Measurements from ENCODE around the gene CKS2.
"Not testable (repeated sequence)": the region's sequence is repeated elsewhere in the genome, so short reads cannot be mapped to it uniquely, and the experiment has no call there.

The CKS2 gene

DNA sequence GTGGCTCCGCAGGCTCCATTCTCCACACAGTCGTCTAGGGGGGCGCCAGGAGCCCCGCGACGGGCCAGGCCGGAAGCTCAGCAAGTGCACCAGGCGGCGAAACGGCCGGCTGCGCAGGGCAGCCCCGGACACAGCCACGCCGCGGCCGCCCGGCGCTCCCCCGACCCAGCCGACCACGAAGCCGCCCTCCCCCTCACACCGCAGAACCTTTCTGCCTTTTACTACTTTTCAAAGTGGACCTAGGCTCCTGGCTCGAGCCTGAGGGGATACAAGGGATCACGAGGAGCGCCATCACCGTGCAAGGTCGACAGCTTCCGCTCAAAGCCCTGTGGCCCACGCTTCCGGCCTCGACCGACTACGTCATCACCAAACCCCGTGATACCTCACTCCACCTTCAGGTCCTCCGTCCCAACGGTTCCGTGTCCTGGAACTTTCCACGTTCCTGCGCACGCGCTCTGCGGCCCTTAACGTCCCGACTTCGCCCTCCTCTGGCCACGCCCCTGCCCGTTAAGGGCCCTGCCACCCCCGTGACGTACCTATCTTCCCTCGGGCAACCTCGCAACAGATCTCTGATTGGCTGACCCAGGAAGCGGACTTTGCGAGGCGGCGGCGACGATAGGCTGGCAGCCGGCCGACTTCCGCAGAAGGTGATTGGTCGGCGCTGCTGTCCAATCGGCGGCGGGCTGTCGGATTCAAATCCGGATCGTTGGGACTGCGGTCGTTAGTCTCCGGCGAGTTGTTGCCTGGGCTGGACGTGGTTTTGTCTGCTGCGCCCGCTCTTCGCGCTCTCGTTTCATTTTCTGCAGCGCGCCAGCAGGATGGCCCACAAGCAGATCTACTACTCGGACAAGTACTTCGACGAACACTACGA, at the start of gene CKS2:
Gene CKS2 (plus strand): TSS at position 721 of the 871 bp plus-strand sequence. CDS start 98 bp downstream, at position 819.
- peak; percentile 98 for DNase-seq (ENCODE audit: low spot score)

DNA sequence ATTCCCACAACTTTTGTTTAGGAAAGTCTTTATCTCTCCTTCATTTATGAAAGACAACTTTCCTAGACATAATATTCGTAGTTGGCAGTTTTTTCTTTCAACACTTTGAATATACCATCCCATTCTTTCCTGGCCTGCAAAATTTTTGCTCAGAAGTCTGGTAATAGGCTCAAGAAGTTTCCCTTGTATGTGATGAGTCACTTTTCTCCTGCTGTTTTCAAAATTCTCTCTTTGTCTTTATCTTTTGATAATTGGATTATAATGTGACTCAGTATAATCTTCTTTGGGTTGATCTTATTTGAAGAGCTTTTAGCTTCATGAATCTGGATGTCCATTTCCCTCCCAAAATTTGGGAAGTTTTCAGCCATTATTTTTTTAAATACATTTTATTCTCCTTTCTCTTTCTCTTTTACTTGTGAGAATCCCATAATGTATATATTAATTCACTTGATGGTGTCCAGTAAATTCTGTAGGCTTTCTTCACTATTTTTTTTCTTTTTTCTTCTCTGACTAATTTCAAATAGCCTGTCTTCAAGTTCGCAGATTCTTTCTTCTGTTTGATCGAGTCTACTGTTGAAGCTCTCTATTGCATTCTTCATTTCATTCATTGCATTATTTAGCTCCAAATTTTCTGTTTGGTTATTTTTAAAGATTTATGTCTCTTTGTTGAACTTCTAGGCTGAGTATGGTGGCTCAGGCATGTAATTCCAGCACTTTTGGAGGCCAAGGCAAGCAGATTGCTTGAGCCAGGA, 37.3 kb upstream of the CKS2 start:
- no peak for DNase-seq (ENCODE audit: low spot score)

DNA sequence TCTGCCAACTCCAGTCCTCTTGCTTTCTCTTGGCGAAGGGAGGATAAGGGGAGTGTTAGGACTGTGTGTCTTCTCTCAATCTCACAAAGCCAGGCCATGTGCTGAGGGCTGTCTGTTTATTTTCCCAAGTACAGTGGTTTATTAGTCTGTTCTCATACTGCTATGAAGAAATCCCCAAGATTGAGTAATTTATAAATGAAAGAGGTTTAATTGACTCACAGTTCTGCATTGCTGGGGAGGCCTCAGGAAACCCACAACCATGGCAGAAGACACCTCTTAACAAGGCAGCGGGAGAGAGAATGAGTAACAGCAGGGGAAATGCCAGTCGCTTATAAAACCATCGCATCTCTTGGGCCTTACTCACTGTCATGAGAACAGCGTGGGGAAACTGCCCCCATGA, 36.2 kb upstream of the CKS2 start:
- no peak for DNase-seq (ENCODE audit: low spot score)

DNA sequence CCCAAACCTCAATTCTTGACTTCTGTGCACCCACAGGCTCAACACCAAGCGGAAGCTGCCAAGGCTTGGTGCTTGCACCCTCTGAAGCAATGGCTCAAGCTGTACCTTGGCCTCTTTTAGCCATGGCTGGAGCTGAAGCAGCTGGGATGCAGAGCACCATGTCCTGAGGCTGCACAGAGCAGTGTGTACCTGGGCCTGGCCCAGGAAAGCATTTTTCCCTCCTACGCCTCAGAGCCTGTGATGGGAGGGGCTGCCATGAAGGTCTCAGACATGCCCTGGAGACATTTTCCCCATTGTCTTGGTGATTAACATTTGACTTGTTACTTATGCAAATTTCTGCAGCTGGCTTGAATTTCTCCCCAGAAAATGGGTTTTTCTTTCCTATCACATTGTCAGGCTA, 35.0 kb upstream of the CKS2 start:
- DNase-seq (ENCODE audit: low spot score): not testable (repeated sequence)

DNA sequence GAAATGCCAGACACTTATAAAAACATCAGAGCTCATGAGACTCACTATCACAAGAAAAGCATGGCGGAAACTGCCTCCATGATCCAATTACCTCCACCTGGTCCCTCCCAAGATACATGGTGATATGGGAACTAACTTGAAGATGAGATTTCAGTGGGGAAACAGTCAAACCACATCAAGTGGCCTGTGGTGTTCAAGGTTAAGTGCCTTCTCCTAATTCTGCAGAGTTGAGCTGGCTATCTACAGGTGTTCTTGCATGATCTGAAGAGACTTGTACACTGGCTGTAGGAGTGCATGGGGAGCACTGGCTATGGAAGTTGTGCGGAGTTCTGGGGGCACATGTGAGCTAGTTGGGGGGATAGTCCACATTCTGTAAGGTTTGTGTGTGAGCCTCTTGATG, 34.0 kb upstream of the CKS2 start:
- no peak for DNase-seq (ENCODE audit: low spot score)

DNA sequence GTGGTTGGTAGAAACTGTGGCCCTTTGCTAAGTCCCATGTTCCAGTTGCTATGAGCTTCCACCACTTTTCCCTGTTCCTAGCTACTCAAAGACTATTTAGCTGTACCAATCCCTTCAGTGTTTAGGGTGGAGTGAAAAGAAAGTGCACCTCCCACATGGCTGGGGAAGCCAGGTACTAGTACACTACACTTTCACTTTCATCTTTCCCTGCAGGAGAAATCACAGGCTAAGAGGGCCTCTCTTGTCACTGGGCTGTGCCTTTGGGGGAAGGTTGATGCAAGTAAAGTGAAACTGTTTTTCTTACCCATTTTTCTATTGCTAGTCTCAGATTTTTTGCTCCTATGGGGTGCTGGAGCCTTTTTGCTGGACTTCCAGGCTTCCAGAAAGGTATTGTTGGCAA, 33.5 kb upstream of the CKS2 start:
- no peak for DNase-seq (ENCODE audit: low spot score)

DNA sequence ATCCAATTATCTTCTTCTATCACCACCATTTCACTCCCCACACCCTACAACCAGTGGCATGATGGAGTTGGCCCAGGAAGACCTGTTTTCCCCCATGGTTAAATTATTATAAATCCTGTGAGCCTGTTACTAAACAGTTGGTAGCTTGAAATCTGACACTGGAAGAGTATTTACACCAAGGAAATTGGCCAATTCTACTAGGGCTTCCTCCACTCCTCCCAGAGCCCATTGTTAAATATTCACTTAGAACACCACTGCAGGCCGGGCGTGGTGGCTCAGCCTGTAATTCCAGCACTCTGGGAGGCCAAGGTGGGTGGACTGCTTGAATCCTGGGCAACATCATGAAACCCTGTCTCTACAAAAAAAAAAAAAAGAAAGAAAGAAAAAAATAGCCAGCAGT, 32.4 kb upstream of the CKS2 start:
- DNase-seq (ENCODE audit: low spot score): no peak

DNA sequence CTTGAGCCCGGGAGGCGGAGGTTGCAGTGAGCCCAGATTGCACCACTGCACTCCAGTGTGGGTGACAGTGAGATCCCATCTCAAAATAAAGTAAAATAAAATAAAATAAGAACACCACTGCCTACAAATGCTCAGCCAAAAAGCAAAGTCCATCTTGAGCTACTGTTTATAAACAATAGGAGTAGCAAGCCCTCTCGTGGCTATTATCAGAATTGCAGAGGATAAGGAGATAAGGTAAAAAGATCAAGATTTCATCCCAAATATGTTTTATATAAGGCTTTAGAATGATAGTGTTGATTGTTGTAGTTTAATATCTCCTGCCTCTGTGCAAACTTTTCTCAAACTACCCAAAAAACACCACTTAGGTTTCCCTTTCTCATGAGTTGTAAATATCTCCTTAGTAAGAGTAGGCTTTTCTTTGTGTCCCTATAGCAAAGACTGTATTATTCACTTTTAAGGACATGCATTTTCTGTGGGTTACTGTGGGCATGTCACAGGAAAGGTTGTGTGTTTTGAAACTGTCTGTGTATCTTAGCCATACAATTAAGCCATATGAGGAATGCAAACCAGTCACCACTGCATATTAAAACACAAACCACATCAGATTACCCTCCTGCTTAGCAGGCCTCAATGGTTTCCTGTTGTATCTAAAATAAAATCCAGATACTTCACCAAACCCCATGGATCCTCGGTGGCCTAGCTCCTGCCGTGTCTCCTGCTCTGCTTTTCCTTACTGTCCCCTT, 31.8 kb upstream of the CKS2 start:
- DNase-seq (ENCODE audit: low spot score): peak; percentile 21

DNA sequence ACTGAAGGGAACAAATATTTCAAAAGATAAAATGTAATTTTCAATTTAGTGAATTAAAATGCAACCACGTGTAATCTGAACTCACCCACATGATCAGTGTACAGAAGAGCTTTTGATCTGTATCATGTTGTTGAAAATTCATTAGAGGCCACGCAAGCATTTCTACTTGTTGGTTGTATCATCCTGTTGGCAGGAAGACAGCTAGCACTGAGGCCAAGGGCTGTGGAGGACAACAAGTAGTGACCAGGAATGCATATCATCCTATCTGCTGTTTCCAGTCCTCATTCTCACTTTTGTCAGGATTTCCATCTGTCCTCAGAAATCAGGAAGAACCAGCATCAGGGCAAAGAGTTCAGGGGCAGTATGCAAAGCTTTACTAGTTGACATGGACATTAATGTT, 29.9 kb upstream of the CKS2 start:
- DNase-seq (ENCODE audit: low spot score): no peak

DNA sequence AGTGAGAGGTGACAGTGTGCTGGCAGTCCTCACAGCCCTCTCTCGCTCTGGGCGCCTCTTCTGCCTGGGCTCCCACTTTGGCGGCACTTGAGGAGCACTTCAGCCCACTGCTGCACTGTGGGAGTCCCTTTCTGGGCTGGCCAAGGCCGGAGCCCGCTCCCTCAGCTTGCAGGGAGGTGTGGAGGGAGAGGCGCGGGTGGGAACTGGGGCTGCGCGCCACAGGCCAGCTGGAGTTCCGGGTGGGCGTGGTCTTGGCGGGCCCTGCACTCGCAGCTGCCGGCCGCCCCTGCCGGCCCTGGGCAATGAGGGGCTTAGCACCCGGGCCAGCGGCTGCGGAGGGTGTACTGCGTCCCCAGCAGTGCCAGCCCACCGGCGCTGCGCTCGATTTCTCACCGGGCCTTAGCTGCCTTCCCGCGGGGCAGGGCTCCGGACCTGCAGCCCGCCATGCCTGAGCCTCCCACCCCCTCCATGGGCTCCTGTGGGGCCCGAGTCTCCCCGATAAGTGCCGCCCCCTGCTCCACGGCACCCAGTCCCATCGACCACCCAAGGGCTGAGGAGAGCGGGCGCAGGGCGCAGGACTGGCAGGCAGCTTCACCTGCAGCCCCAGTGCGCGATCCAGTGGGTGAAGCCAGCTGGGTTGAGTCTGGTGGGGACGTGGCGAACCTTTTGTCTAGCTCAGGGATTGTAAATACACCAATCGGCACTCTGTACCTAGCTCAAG, 28.6 kb upstream of the CKS2 start:
- DNase-seq (ENCODE audit: low spot score): not testable (repeated sequence)

DNA sequence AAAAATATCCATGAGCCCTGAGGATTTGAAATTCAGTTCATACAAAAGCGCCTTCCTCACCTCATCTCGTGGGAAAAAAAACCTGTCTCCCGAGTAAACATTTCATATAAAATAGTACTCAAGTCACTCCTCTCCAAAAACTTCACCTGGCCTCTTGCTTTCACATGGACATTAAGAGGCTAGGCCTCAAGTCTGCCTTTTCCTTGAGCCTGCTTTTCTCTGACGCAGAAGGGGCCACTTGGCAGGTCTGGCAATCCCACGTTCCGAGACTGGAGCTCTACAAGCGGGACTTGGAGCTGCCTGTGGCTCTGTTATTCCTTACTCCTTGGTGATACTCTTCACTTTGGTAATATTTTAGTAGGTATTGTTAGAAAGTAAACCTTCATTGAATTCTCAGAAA, 26.9 kb upstream of the CKS2 start:
- DNase-seq (ENCODE audit: low spot score): no peak

DNA sequence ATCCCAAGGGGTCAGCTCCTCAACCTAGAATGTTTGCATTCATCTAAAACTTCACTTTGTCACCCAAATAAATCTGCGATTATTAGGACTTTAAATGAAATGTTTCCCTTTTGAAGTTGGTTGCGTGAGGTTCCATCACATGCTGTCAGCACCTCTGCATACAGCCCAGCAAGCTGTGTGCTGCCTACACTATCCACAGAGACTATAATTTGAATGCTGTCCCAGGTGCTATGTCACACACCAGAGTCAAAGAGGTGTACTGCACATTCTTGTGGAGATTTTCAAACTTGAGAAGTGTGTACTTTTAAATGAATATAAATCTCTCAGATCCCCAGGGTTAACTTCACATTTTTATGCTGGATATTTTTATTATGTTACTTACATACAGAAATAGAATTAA, 19.3 kb upstream of the CKS2 start:
- DNase-seq (ENCODE audit: low spot score): no peak

DNA sequence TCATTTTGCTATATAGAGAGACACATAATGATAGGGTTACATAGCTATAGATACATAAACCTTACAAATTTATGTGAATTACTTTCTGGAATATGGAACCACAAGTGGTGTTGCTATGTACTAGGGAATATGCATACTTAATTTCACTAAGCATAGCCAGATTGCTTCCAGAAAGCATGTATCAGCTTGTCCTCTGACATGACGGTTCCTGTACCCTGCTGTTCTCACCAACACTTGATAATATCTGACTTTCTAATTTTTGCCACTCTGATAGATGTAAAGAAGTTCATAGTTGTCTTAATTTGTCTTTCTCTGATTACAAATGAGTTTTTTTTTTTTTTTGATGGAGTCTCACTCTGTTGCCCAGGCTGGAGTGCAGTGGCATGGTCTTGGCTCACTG, 18.0 kb upstream of the CKS2 start:
- no peak for DNase-seq (ENCODE audit: low spot score)

DNA sequence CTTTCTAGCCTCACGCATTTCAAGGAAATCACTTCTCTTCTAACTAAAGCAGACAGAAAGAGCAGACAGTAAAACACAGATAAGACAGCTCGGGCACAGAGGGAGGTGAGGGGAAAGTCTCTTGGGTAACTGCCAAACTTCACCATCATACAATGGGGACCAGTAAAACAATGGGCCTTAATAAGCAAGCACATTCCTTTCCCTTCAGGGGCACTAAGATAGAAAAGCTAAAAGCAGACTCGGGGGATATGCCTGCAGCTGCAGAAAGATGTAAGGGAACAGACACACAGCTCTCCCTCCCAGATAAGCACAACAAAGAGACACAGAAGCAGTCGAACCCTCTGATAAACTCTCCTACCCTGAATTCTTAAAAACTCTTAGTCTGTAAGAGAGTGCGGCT, 15.6 kb upstream of the CKS2 start:
- no peak for DNase-seq (ENCODE audit: low spot score)

DNA sequence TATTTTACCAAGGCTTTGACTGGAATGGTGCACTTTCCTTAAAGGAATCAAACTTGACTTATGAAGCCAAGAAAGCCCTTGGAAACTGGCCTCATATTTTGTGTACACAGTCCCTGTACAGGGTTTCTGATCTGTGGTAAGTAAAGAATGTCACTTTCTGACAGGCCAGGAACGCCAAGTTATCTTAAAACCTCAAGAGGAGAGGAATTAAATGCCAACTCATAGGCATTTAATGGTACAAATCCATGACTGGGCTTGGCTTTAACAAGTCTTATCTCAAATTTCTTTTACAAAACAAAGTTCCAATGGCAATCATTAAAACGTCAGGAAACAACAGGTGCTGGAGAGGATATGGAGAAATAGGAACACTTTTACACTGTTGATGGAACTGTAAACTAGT, 9.0 kb upstream of the CKS2 start:
- not testable (repeated sequence) for DNase-seq (ENCODE audit: low spot score)

DNA sequence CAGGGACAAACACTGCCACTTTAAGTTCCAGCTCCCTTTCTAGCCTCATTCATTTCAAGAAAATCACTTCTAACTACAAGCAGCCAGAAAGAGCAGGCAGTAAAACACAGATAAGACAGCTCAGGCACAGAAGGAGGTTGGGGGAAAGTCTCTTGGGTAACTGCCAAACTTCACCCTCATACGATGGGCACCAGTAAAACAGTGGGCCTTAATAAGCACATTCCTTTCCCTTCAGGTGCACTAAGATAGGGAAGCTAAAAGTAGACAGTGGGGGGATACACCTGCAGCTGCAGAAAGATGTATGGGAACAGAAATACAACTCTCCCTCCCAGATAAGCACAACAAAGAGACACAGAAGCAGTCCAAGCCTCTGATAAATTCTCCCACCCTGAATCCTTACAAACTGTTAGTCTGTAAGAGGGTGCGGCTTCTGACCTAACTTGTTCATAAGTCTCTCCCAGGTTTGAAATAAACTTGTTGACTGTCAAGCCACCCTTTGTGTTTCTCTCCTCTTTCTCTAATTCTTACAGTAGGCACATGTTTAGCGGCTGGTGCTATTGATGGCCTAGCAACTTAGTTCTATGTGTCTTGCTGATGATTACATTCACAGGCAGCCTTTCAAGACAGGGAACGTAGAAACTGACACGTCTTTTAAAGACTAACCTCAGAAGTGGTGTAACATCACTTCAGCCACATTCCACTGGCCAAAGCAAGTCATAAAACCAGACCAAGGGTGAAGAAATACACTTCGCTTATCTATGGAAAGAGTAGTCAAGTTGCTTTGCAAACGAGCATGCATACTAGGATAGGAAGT, 6.8 kb upstream of the CKS2 start:
- no peak for DNase-seq (ENCODE audit: low spot score)

DNA sequence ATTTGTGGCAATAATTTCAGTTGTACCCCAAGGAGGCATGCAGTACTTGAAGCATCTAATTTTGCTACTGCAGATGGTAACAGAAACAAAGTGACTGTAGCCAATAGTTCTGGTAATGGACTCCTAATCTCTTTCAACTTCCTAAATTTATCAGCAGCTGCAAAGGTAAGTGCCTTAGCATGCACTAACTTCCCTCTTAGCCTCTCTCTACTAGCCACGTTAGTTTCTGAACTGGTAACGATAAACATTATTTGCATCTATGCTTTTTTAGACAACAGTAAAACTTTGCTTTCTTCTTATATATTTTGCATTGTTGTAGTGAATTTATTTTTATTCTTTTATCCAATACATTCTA, 6.2 kb upstream of the CKS2 start:
- no peak for DNase-seq (ENCODE audit: low spot score)

DNA sequence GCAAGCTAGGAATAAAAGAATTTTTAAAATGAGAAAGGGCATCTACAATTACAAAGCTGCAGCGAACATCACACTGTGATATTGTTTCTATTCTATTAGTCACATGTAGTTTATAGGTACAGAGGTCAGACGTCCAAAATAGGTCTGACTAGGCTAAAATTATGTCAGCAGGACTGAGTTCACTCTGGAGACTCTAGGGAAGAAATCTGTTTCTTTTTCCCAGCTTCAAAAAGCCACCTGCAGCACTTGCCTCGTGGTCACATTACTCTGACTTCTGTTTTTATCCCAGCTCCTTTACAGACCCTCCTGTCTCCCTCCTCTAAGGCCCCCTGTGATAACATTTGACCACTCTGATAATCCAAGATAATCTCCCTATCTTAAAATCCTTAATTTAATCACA, 5.1 kb upstream of the CKS2 start:
- no peak for DNase-seq (ENCODE audit: low spot score)

DNA sequence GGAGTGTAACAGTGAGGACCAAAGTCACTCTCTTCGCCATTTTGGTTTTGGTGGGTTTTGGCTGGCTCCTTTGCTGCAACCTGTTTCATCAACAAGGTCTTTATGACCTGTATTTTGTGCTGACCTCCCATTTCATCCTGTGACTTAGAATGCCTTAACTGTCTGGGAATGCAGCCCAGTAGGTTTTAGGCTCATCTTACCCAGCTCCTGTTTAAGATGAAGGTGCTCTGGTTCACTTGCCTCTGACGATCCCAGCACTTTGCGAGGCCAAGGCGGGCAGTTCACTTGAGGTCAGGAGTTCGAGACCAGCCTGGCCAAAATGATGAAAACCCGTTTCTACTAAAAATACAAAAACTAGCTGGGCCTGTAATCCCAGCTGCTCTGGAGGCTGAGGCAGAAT, 1.8 kb upstream of the CKS2 start:
- DNase-seq (ENCODE audit: low spot score): no peak

DNA sequence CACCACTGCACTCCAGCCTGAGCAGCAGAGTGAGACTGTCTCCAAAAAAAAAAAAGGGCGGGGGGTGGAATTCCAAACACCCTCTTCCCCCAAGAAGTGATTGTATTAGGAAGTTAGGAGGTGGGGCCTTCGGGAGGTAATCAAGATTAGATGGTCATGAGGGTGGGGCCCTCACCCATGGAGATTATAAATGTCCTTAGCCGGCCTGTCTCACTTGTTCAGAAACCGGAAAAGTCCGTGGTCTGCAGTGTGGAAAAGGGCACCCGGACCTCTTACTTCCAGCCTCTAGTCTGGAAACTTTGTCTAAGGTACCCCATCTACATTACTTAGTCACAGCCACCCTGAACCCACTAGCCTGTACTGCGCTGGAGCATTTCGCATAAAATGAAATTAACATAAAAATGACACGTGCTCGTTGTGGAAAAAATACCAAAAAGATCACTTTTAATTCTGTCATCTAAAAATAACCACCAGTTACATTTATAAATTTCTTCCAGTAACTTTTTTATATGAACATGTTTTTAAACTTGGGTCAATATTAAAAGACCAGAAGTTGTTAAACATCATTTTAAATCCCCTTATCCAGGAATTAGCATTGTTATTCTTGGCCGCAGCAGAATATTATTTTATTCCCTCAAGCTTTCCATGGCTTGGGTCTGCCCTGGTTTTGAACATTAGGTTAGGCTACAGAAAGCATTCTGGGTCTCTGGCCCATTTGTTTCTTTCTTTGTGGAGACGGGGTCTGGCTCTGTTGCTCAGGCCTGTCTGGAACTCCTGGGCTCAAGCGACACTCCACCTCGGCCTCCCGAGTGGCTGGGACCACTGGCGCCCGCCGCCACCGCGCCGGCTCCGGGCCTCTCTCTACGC, 1.2 kb upstream of the CKS2 start:
- DNase-seq (ENCODE audit: low spot score): no peak
